Mesenchymal stem cell (in vitro differentiated cells and primary cell): Measurements from ENCODE around the gene EGLN2. TPM values are rescaled to one million over a fixed set of nuclear protein-coding genes. Genes with fewer than 3 reads are reported as not detected.
A peak's percentile ranks its signal among the peaks of the same experiment; 100 is the strongest.

ENCODE experiments used
- DNase-seq: peaks from one replicate; pipeline ENCODE4 v3.0.0-alpha.2; 2013
- H2AFZ ChIP-seq: one replicate; pipeline ENCODE4 v1.6.1; 2013; ENCODE audit warnings: low read depth, mild to moderate bottlenecking, control low read depth, inconsistent platforms, low read length, moderate library complexity
- H2AK5ac ChIP-seq: 2 replicates; pipeline ENCODE4 v1.6.1; 2013; ENCODE audit warnings: low read length, moderate library complexity, mild to moderate bottlenecking, inconsistent platforms; ENCODE audit not compliant: severe bottlenecking
- H2BK120ac ChIP-seq: one replicate; pipeline ENCODE4 v1.6.1; 2013; ENCODE audit warnings: low read depth, mild to moderate bottlenecking, inconsistent platforms, low read length, moderate library complexity
- H2BK12ac ChIP-seq, 2 experiments: one replicate each; pipeline ENCODE4 v1.6.1; 2013; ENCODE audit warnings: inconsistent platforms in 2 of 2, low read length in 2 of 2, mild to moderate bottlenecking in 2 of 2, moderate library complexity in 2 of 2, control low read depth in 1 of 2
- H2BK15ac ChIP-seq: one replicate; pipeline ENCODE4 v1.6.1; 2013; ENCODE audit warnings: mild to moderate bottlenecking, low read depth, inconsistent platforms; ENCODE audit not compliant: poor library complexity, severe bottlenecking
- H2BK5ac ChIP-seq: 2 replicates; pipeline ENCODE4 v1.6.1; 2013; ENCODE audit warnings: low read depth, mild to moderate bottlenecking, low read length, control low read depth, inconsistent platforms; ENCODE audit not compliant: poor library complexity, severe bottlenecking
- H3K14ac ChIP-seq, 2 experiments: one replicate each; pipeline ENCODE4 v1.6.1; 2013; ENCODE audit warnings: inconsistent platforms in 2 of 2, low read length in 2 of 2, control low read depth in 1 of 2, mild to moderate bottlenecking in 1 of 2, moderate library complexity in 1 of 2
- H3K18ac ChIP-seq, 2 experiments: one replicate each; pipeline ENCODE4 v1.6.1; 2013; ENCODE audit warnings: inconsistent platforms in 2 of 2, low read length in 2 of 2, control low read depth in 1 of 2, low read depth in 1 of 2, mild to moderate bottlenecking in 1 of 2
- H3K23ac ChIP-seq, 2 experiments: one replicate each; pipeline ENCODE4 v1.6.1; 2013; ENCODE audit warnings: inconsistent platforms in 2 of 2, low read length in 2 of 2, mild to moderate bottlenecking in 2 of 2, moderate library complexity in 2 of 2, control low read depth in 1 of 2
- H3K27ac ChIP-seq: 2 replicates; pipeline ENCODE4 v1.5.1; 2013; ENCODE audit warnings: mild to moderate bottlenecking, moderate library complexity, low read length, control low read depth, inconsistent platforms; ENCODE audit not compliant: poor library complexity, severe bottlenecking
- H3K27me3 ChIP-seq, 2 experiments: 2 replicates each; pipeline versions ENCODE4 v1.6.1 to v1.7.0; 2013; ENCODE audit warnings: low read length in 2 of 2, mild to moderate bottlenecking in 2 of 2, moderate library complexity in 2 of 2, control low read depth in 1 of 2, inconsistent platforms in 1 of 2; ENCODE audit not compliant: control insufficient read depth in 1 of 2, insufficient read depth in 1 of 2
- H3K36me3 ChIP-seq, 2 experiments: 2 replicates each; pipeline versions ENCODE4 v1.6.1 to v1.7.0; 2013; ENCODE audit warnings: low read length in 2 of 2, control low read depth in 1 of 2, inconsistent platforms in 1 of 2, low read depth in 1 of 2, mild to moderate bottlenecking in 1 of 2; ENCODE audit not compliant: insufficient read depth in 2 of 2, control insufficient read depth in 1 of 2
- H3K4ac ChIP-seq, 2 experiments: one replicate each; pipeline ENCODE4 v1.6.1; 2013; ENCODE audit warnings: inconsistent platforms in 2 of 2, low read length in 2 of 2, mild to moderate bottlenecking in 2 of 2, moderate library complexity in 2 of 2, control low read depth in 1 of 2, low read depth in 1 of 2
- H3K4me1 ChIP-seq: 2 replicates; pipeline ENCODE4 v1.6.1; 2013; ENCODE audit warnings: low read depth, low read length, control low read depth; ENCODE audit not compliant: control insufficient read depth, insufficient read depth
- H3K4me2 ChIP-seq: 2 replicates; pipeline ENCODE4 v1.6.1; 2013; ENCODE audit warnings: low read length, mild to moderate bottlenecking, inconsistent platforms; ENCODE audit not compliant: poor library complexity, severe bottlenecking
- H3K4me3 ChIP-seq, 2 experiments: 2 replicates each; pipeline versions ENCODE4 v1.5.1 to v1.7.0; 2013; ENCODE audit warnings: low read length in 2 of 2, mild to moderate bottlenecking in 2 of 2, control low read depth in 1 of 2, low read depth in 1 of 2; ENCODE audit not compliant: insufficient read depth in 1 of 2
- H3K79me1 ChIP-seq: replicated peaks from 2 replicates; pipeline ENCODE4 v1.6.1; 2013; ENCODE audit warnings: mild to moderate bottlenecking, control low read depth, low read length, inconsistent platforms; ENCODE audit not compliant: poor library complexity, severe bottlenecking
- H3K9ac ChIP-seq: 2 replicates; pipeline ENCODE4 v1.7.0; 2013; ENCODE audit warnings: mild to moderate bottlenecking, low read length, moderate library complexity
- H3K9me3 ChIP-seq: 2 replicates; pipeline ENCODE4 v1.7.0; 2013; ENCODE audit warnings: mild to moderate bottlenecking, low read length; ENCODE audit not compliant: control insufficient read depth
- H4K8ac ChIP-seq: one replicate; pipeline ENCODE4 v1.6.1; 2013; ENCODE audit warnings: inconsistent platforms, mild to moderate bottlenecking, low read length, moderate library complexity
- H4K91ac ChIP-seq: one replicate; pipeline ENCODE4 v1.6.1; 2013; ENCODE audit warnings: mild to moderate bottlenecking, low read length, inconsistent platforms
- WGBS: methylation state at CpG from one replicate; pipeline ENCODE4 v1.1.7; 2013; ENCODE audit warnings: mixed read lengths; 5-methylcytosine and 5-hydroxymethylcytosine counted together
- polyA plus RNA-seq, 2 experiments: library from polyadenylated mRNA; stranded (reverse); fragments of 200-250 nt; gene quantifications; one replicate each; pipeline ENCODE4 v1.2.3, GENCODE V29; 2013

The EGLN2 gene
- 77.6 TPM for polyA plus RNA-seq (2013, experiment 1 of 2)
- 79.5 TPM for polyA plus RNA-seq (2013, experiment 2 of 2)

DNA sequence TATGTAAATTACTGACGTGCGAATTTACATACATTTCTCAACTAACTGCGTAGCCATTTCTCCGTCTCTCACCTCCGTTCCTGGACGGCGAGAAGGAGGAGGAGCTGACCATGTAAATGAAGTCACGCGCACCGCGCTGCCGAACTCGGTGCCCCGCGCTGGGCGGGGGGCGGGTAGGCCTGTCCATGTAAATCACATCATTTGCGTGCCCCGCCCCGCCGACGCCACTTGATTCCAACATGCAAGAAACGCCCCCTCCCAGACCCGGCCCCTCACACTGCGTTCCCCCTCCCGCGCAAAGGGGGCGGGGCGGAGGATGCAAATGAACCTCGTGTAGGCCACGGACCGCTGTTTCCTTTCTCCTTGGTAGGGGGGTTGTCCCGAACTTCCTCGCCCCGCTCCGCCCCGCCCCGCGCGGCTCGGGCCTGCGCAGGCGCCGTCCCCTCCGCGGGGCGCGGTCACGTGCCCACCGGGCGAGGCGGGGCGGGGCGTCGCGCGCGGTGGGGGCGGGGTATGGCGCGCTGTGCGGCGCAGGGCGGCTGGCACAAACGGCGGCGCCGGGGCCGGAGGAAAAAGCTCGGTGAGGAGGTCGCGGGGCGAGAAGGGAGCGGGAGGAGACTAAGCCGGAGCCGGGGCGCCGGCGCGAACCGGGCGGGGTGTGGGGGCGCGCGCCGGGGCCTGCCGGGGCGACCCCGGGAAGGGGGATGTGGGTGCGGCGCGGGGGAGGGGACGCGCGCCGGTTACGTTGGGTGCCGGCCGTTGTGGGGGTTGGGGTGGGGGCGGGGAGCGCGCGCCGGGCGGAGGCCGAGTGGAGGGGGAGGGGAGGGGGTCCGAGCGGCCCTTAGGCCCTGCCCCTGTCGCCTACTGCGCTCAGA, at the start of gene EGLN2:
TSS of gene EGLN2 (plus strand) at position 509 of the 875 bp plus-strand sequence. CDS start 1,382 bp downstream, outside the sequence.
- Histone ChIP-seq H2BK15ac (peak within 1 kb of the TSS; percentile 94), H2AK5ac (no peak within 1 kb of the TSS), H2AFZ (no peak within 1 kb of the TSS), H3K9ac (peak within 1 kb of the TSS; percentile 93), H3K23ac (peak within 1 kb of the TSS in 1 of 2 experiments; percentile 78), H3K4me1 (peaks cover 41% of the 10 kb centered on the region), H3K27me3 (no peaks in the 10 kb centered on the region), H4K91ac (peak within 1 kb of the TSS; percentile 92), H4K8ac (peak within 1 kb of the TSS; percentile 87), H3K18ac (peak within 1 kb of the TSS; percentile 86 to 93), H2BK120ac (peak within 1 kb of the TSS; percentile 95), H3K4me3 (peak within 1 kb of the TSS; percentile 72 to 83), H3K9me3 (no peaks in the 10 kb centered on the region), H3K79me1 (peaks cover 2% of the 10 kb centered on the region), H3K4me2 (peak within 1 kb of the TSS; percentile 93), H3K27ac (peak within 1 kb of the TSS; percentile 91), H3K36me3 (peaks cover 35 to 46% of the 10 kb centered on the region in 2 experiments), H3K14ac (peak within 1 kb of the TSS; percentile 5 to 94), H2BK5ac (peak within 1 kb of the TSS; percentile 78), H3K4ac (peak within 1 kb of the TSS; percentile 86 to 96), H2BK12ac (peak within 1 kb of the TSS in 1 of 2 experiments; percentile 46)
- 0% methylated on average over 35 of the region's 110 CpGs for WGBS
- DNase-seq = peak; percentile 100

DNA sequence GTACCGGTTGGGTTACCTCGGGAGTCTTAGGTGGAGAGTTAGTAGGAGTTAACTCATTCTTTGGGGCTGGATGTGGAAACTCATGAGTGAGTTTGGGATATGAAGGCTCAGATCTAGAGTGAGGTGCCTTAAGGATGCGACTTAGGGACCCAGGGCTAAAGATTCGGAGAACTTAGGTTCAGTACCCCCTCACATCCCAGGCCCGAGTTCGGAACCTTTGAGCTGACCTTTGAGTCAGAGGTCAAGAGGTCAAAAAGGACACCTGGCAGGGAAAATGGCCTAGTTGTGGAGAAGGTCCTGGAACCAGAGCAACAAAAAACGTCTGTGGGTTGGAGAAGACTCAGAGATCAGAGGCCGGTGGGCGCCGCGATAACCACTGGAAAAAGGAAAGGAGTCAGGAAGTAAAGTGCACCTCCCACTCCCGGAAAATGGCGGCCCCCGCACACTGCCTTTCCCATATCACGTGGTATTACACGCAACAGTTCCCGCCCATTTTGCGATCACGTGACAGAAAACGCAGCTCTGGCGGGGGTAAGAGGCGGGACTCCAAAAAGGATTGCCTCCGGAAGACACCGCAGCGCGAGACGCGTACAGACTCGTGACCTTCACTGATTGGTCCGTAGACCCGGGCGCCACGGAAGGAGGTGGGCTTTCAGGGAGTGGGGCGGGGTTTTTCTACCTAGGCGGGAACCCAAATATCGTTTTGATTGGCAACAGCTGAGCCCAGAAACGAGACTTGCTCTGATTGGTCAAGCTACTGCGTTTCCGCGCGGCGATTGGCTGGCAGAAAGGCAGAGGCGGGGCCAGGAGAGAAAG, 48.7 kb upstream of the EGLN2 start, which contains the start of gene ACTMAP:
TSS of gene ACTMAP (minus strand) at position 420 of the 816 bp plus-strand sequence. CDS start 674 bp downstream, outside the sequence.
- 2% methylated on average over 41 of the region's 43 CpGs for WGBS
- peak within 1 kb of the TSS; percentile 89 to 99 for H3K4ac ChIP-seq

DNA sequence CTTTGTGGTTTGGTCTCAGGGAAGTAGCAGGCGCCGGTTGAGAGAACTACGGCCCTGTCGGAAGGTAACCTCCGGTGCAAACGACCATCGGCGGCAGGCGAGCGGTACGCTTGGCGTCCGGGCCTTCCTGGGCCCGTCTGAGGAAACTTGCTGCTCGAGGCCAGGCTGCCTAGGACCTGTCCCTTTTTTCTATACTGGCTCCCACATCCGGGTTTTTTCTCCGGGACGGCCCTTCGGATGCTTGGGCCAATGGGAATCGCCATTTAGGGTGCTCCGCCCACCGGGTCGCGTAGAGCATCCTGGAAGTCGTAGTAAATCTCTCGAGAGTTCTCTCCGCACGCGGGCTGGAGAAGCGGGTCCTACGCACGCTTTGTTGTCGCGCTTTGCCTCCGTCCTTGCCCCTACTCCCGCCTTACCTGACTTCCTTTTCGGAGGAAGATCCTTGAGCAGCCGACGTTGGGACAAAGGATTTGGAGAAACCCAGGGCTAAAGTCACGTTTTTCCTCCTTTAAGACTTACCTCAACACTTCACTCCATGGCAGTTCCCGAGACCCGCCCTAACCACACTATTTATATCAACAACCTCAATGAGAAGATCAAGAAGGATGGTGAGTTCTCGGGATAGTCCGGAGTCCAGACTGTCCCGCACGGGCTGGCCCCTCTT, 48.0 kb upstream of the EGLN2 start, which contains the start of gene SNRPA:
TSS of gene SNRPA (plus strand) at position 330 of the 664 bp plus-strand sequence. CDS start at position 536, 206 bp downstream.
- H4K8ac ChIP-seq = peak within 1 kb of the TSS; percentile 99
- H3K18ac ChIP-seq = peak within 1 kb of the TSS; percentile 94 to 96
- H4K91ac ChIP-seq = peak within 1 kb of the TSS; percentile 97
- H3K4me2 ChIP-seq = peak within 1 kb of the TSS; percentile 94
- H3K9me3 ChIP-seq = no peaks in the 10 kb centered on the region
- peaks cover 22% of the 10 kb centered on the region for H3K79me1 ChIP-seq
- H3K23ac ChIP-seq = peak within 1 kb of the TSS in 1 of 2 experiments; percentile 9
- H3K4me3 ChIP-seq = peak within 1 kb of the TSS; percentile 84 to 94
- DNase-seq = peak; percentile 99
- peak within 1 kb of the TSS; percentile 89 to 99 for H3K4ac ChIP-seq
- peak within 1 kb of the TSS; percentile 92 for H3K27ac ChIP-seq
- H3K9ac ChIP-seq = peak within 1 kb of the TSS; percentile 96
- H3K4me1 ChIP-seq = peaks cover 38% of the 10 kb centered on the region
- peak within 1 kb of the TSS; percentile 90 for H2BK5ac ChIP-seq
- no peaks in the 10 kb centered on the region for H3K27me3 ChIP-seq
- peak within 1 kb of the TSS in 1 of 2 experiments; percentile 23 for H3K14ac ChIP-seq
- under 1% methylated on average over 46 of the region's 46 CpGs for WGBS
- H2BK12ac ChIP-seq = peak within 1 kb of the TSS in 1 of 2 experiments; percentile 51
- peak within 1 kb of the TSS; percentile 91 for H2BK120ac ChIP-seq
- H2AFZ ChIP-seq = peak within 1 kb of the TSS; percentile 6
- H2BK15ac ChIP-seq = peak within 1 kb of the TSS; percentile 99
- H3K36me3 ChIP-seq = peaks cover 13 to 16% of the 10 kb centered on the region in 2 experiments
- H2AK5ac ChIP-seq = peak within 1 kb of the TSS; percentile 100

More for the DNA sequence above, 48.7 kb upstream of the EGLN2 start, which contains the start of gene ACTMAP:
- peak within 1 kb of the TSS; percentile 99 for H4K8ac ChIP-seq
- H2BK5ac ChIP-seq = peak within 1 kb of the TSS; percentile 90
- peak within 1 kb of the TSS; percentile 99 for H2BK15ac ChIP-seq
- peak within 1 kb of the TSS in 1 of 2 experiments; percentile 86 for H3K14ac ChIP-seq
- DNase-seq = peak; percentile 100
- peak within 1 kb of the TSS; percentile 97 for H4K91ac ChIP-seq
- H3K9ac ChIP-seq = peak within 1 kb of the TSS; percentile 96
- peaks cover 35% of the 10 kb centered on the region for H3K4me1 ChIP-seq
- peaks cover 6 to 9% of the 10 kb centered on the region in 2 experiments for H3K36me3 ChIP-seq
- H2AK5ac ChIP-seq = peak within 1 kb of the TSS; percentile 100
- peaks cover 22% of the 10 kb centered on the region for H3K79me1 ChIP-seq
- peak within 1 kb of the TSS; percentile 84 to 94 for H3K4me3 ChIP-seq
- peak within 1 kb of the TSS; percentile 91 for H2BK120ac ChIP-seq
- H3K4me2 ChIP-seq = peak within 1 kb of the TSS; percentile 94
- H3K23ac ChIP-seq = no peak within 1 kb of the TSS
- no peaks in the 10 kb centered on the region for H3K9me3 ChIP-seq
- peak within 1 kb of the TSS; percentile 92 for H3K27ac ChIP-seq
- H2BK12ac ChIP-seq = peak within 1 kb of the TSS; percentile 62 to 83
- H2AFZ ChIP-seq = no peak within 1 kb of the TSS
- H3K27me3 ChIP-seq = no peaks in the 10 kb centered on the region
- peak within 1 kb of the TSS; percentile 94 to 96 for H3K18ac ChIP-seq
